DMS 273 (cell line): ENCODE results near the gene PRAMEF12.
"Not testable (repeated sequence)": the region's sequence is repeated elsewhere in the genome, so short reads cannot be mapped to it uniquely, and the experiment has no call there.

ENCODE experiments used
- DNase-seq: peaks from one replicate; lab custom pipeline; 2025; ENCODE audit not compliant: unreplicated experiment; lab: John Stamatoyannopoulos, UW

The PRAMEF12 gene

GRCh38 chr1:12769976-12770505, 3.5 kb upstream of the PRAMEF12 start:
- no peak for DNase-seq

GRCh38 chr1:12770620-12771019, 2.9 kb upstream of the PRAMEF12 start:
- DNase-seq: no peak

- no peak for DNase-seq
Observed at GRCh38 chr1:12771186-12771585, 2.4 kb upstream of the PRAMEF12 start.

GRCh38 chr1:12772520-12772919, 1.0 kb upstream of the PRAMEF12 start:
- no peak for DNase-seq

- DNase-seq: no peak
Observed at GRCh38 chr1:12774801-12775345, 1.3 kb downstream of the PRAMEF12 start.

GRCh38 chr1:12775443-12775842, 1.9 kb downstream of the PRAMEF12 start:
- DNase-seq: no peak

- no peak for DNase-seq
Observed at GRCh38 chr1:12776801-12777557, 3.4 kb downstream of the PRAMEF12 start.

GRCh38 chr1:12778061-12778460, 4.5 kb downstream of the PRAMEF12 start:
- no peak for DNase-seq

GRCh38 chr1:12778907-12779306, 5.4 kb downstream of the PRAMEF12 start:
- peak; percentile 9 for DNase-seq

- peak; percentile 61 for DNase-seq
Observed at GRCh38 chr1:12781488-12781887, 8.0 kb downstream of the PRAMEF12 start.

GRCh38 chr1:12783783-12784182, 10.2 kb downstream of the PRAMEF12 start:
- peak; percentile 66 for DNase-seq

- DNase-seq: peak; percentile 2
Observed at GRCh38 chr1:12784729-12785128, 11.2 kb downstream of the PRAMEF12 start.

GRCh38 chr1:12791097-12791496, 17.6 kb downstream of the PRAMEF12 start, which contains the start of gene PRAMEF1:
Gene PRAMEF1, plus strand, starts transcription at chr1:12791397. Its CDS starts 1,831 bp downstream, at chr1:12793228.
- not testable (repeated sequence) for DNase-seq

GRCh38 chr1:12798911-12799310, 25.4 kb downstream of the PRAMEF12 start:
- DNase-seq: no peak

GRCh38 chr1:12799730-12800129, 26.2 kb downstream of the PRAMEF12 start:
- DNase-seq: no peak

- no peak for DNase-seq
Observed at GRCh38 chr1:12809933-12810332, 36.4 kb downstream of the PRAMEF12 start.

GRCh38 chr1:12810691-12811408, 37.3 kb downstream of the PRAMEF12 start:
- DNase-seq: no peak

GRCh38 chr1:12811409-12811784, 37.9 kb downstream of the PRAMEF12 start:
- no peak for DNase-seq

- DNase-seq: not testable (repeated sequence)
Observed at GRCh38 chr1:12819061-12819460, 45.5 kb downstream of the PRAMEF12 start.
